Stimulated activated CD8-positive, alpha-beta memory T cell treated with anti-CD3 and anti-CD28 coated beads, Interleukin-7, amount 100 ng/mL, for 48 hours (primary cell): Measurements from ENCODE around the gene CHMP3.
"Not testable (repeated sequence)": the region's sequence is repeated elsewhere in the genome, so short reads cannot be mapped to it uniquely, and the experiment has no call there.

Source experiments
- DNase-seq, 2 donors: peaks; one replicate each; pipeline ENCODE4 v3.0.0-alpha.2; 2020; ENCODE audit warnings: low read depth in 1 of 2; ENCODE audit errors: extremely low read depth in 1 of 2

Gene CHMP3

GRCh38 chr2:86562922-86563649 is at the start of gene CHMP3:
CHMP3 (minus strand) TSS chr2:86563443; CDS start chr2:86563348, 95 bp downstream.
- peak; percentile 94 to 95 for DNase-seq

- no peak for DNase-seq
Measured at GRCh38 chr2:86610871-86611270, 47.6 kb upstream of the CHMP3 start.

- no peak for DNase-seq
Measured at GRCh38 chr2:86608832-86609410, 45.7 kb upstream of the CHMP3 start.

- no peak for DNase-seq
Measured at GRCh38 chr2:86603905-86604304, 40.7 kb upstream of the CHMP3 start.

GRCh38 chr2:86598966-86599365 is 35.7 kb upstream of the CHMP3 start:
- DNase-seq: no peak

- no peak for DNase-seq
Measured at GRCh38 chr2:86596118-86596517, 32.9 kb upstream of the CHMP3 start.

- no peak for DNase-seq
Measured at GRCh38 chr2:86593266-86593665, 30.0 kb upstream of the CHMP3 start.

GRCh38 chr2:86592547-86593230 is 29.4 kb upstream of the CHMP3 start:
- no peak for DNase-seq

- not testable (repeated sequence) for DNase-seq
Measured at GRCh38 chr2:86589701-86590100, 26.5 kb upstream of the CHMP3 start.

GRCh38 chr2:86584151-86584913 is 21.1 kb upstream of the CHMP3 start:
- no peak for DNase-seq

- DNase-seq: no peak
Measured at GRCh38 chr2:86580560-86580959, 17.3 kb upstream of the CHMP3 start.

GRCh38 chr2:86577817-86578456 is 14.7 kb upstream of the CHMP3 start:
- DNase-seq: no peak

- DNase-seq: no peak
Measured at GRCh38 chr2:86570059-86570458, 6.8 kb upstream of the CHMP3 start.

GRCh38 chr2:86566821-86567190 is 3.6 kb upstream of the CHMP3 start:
- DNase-seq: no peak

GRCh38 chr2:86566158-86566820 is 3.0 kb upstream of the CHMP3 start:
- no peak for DNase-seq

GRCh38 chr2:86563650-86564061 is 413 bp upstream of the CHMP3 start:
- DNase-seq: no peak

GRCh38 chr2:86562485-86562921 is 740 bp downstream of the CHMP3 start:
- DNase-seq: no peak

- no peak for DNase-seq
Measured at GRCh38 chr2:86557836-86558235, 5.4 kb downstream of the CHMP3 start.

- DNase-seq: no peak
Measured at GRCh38 chr2:86556508-86556907, 6.7 kb downstream of the CHMP3 start.

GRCh38 chr2:86552889-86553288 is 10.4 kb downstream of the CHMP3 start:
- no peak for DNase-seq
